ENCODE measurements around the gene MXD1. TPM values are rescaled to one million over a fixed set of nuclear protein-coding genes. Genes with fewer than 3 reads are reported as not detected.
A peak's percentile ranks its signal among the peaks of the same experiment; 100 is the strongest.
"Not testable (repeated sequence)": the region's sequence is repeated elsewhere in the genome, so short reads cannot be mapped to it uniquely, and the experiment has no call there.

Gene MXD1
- total RNA-seq, 2 donors from 2014 or later: 4.2 to 8.0 TPM

DNA sequence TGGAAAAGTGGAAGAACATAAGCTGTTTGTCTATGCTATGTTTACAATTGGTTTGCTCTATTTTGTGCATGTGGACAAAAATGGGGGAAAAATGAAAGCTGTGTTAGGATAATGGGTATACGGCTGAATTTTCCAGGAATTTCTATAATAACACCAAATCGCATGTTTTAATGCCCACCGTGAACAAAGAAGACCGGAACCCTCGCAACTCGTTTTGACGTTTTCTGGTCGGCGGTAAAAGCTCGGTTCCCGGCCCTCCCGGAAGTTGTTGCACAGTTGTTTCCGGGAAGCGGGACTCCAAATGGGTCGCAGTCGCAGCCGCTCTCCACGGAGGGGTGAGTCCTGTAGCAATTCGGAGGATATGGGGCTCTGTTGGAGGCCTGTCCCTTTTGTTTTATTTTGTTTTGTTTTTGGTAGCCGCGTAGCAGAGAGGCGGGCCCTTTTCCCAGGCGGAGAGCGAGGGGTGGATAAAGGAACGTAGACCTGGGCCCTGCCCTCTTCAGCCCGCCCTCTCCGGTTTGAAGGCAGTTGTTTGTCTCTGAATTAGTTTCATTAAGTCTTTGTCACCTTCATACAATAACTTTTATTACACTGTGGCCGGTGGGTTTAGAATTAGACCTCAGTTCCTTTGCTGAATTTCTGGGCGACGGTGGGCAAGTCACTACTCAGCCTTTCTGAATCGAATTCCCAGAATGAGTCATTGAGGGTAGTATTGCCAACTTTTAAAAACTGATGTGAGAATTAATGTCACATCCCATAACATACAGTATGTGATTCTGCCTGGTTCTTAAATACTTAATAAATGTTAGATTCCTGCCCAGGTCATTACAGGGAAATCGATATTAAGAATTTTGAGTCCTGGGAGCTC, 21.0 kb upstream of the MXD1 start, which contains the start of gene SNRNP27:
SNRNP27 (plus strand) TSS at position 273 of the 868 bp plus-strand sequence; CDS start at position 302, 29 bp downstream.
- Histone ChIP-seq H3K9me3 (no peaks in the 10 kb centered on the region), H3K36me3 (no peaks in the 10 kb centered on the region), H3K27ac (peak within 1 kb of the TSS; percentile 82 to 84), H3K27me3 (replicated peaks; ENCODE audit: insufficient read depth) (no peaks in the 10 kb centered on the region), H3K4me3 (peak within 1 kb of the TSS; percentile 54 to 61), H3K4me1 (replicated peaks) (no peaks in the 10 kb centered on the region)
- intact Hi-C loops (cut with DNase I): no loop called here
- TF ChIP-seq POLR2A (IDR thresholded peaks at IDR 0.05) (peak; percentile 20), POLR2AphosphoS5 (IDR thresholded peaks at IDR 0.05) (peak; percentile 85)
- TF ChIP-seq, protein P1, sequence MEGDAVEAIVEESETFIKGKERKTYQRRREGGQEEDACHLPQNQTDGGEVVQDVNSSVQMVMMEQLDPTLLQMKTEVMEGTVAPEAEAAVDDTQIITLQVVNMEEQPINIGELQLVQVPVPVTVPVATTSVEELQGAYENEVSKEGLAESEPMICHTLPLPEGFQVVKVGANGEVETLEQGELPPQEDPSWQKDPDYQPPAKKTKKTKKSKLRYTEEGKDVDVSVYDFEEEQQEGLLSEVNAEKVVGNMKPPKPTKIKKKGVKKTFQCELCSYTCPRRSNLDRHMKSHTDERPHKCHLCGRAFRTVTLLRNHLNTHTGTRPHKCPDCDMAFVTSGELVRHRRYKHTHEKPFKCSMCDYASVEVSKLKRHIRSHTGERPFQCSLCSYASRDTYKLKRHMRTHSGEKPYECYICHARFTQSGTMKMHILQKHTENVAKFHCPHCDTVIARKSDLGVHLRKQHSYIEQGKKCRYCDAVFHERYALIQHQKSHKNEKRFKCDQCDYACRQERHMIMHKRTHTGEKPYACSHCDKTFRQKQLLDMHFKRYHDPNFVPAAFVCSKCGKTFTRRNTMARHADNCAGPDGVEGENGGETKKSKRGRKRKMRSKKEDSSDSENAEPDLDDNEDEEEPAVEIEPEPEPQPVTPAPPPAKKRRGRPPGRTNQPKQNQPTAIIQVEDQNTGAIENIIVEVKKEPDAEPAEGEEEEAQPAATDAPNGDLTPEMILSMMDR (IDR thresholded peaks at IDR 0.05): no peak
- peak; percentile 65 for DNase-seq (ENCODE audit: low spot score)
- under 1% methylated on average over 32 of the region's 32 CpGs for WGBS

DNA sequence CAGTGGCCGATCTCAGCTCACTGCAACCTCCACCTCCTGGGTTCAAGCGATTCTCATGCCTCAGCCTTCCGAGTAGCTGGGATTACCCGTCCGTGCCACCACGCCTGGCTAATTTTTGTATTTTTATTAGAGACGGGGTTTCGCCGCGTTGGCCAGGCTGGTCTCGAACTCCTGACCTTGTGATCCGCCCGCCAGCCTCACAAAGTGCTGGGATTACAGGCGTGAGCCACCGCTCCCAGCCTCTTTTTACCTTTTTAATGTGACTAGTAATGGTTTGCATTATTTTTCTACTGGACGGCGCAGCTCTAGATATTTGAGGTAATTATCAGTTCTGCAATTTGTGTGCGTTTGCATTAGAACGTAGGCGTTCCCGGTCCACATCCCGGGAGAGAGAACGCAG, 20.2 kb upstream of the MXD1 start:
- Histone ChIP-seq H3K27ac (peak overlapping the region; percentile 82 to 84), H3K4me3 (peak overlapping the region; percentile 54 to 61)
- H3K36me3 ChIP-seq; H3K4me1 ChIP-seq (replicated peaks); H3K9me3 ChIP-seq; intact Hi-C loops (cut with DNase I); DNase-seq (ENCODE audit: low spot score); H3K27me3 ChIP-seq (replicated peaks; ENCODE audit: insufficient read depth): not testable (repeated sequence)
- 20% methylated on average over 23 of the region's 23 CpGs for WGBS

DNA sequence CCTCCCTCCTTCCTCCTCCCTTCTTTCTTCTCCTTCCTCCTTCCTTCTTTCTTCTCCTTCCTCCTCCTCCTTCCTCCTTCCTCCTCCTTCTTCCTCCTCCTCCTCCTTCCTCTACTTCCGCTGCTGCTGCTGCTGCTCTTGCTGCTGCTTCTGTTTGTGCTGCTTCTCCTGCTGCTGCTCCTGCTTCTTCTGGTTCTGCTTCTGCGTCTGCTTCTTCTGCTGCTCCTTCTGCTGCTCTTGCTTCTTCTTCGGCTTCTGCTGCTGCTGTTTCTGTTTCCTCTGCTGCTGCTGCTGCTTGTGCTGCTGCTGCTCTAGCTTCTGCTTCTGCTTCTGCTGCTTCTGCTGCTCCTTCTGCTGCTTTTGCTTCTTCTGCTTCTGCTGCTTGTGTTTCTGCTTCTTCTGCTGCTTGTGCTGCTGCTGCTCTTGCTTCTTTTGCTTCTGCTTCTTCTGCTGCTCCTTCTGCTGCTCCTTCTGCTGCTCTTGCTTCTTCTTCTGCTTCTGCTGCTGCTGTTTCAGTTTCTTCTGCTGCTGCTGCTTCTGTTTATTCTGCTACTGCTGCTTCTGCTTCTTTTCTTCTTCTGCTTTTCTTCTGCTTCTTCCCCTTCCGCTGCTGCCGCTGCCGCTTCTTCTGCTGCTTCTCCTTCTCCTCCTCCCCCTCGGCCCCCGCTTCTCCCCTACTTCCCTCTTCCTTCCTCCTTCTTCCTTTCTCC, 12.5 kb upstream of the MXD1 start:
- WGBS: 74% methylated on average over 8 of the region's 8 CpGs
- TF ChIP-seq POLR2AphosphoS5 (IDR thresholded peaks at IDR 0.05) (no peak), POLR2A (IDR thresholded peaks at IDR 0.05) (no peak)
- TF ChIP-seq, protein P1 (IDR thresholded peaks at IDR 0.05): no peak
- Histone ChIP-seq H3K27me3 (replicated peaks; ENCODE audit: insufficient read depth) (no peaks in the 10 kb centered on the region), H3K36me3 (no peaks in the 10 kb centered on the region), H3K4me3 (no peak overlapping the region), H3K27ac (no peak overlapping the region), H3K4me1 (replicated peaks) (no peaks in the 10 kb centered on the region), H3K9me3 (no peaks in the 10 kb centered on the region)
- DNase-seq (ENCODE audit: low spot score): no peak
- intact Hi-C loops (cut with DNase I): no loop called here

DNA sequence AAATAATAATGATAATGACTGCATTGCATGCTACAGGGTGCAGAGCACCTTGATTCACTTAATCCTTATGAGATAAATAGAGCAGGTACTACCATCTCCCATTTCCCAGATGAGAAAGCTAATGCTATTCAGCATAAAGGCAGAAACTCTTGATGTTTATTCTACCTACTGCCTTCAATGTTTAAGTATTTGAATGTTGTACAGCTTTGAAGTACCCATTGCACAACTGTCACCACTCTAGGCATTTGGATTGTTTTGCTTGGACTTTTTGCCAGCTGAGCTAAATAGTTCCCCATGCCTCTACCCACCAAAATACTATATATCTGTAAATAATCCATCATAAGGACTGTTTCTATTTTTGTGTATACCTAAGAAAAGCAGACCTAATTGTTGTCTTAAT, 7.7 kb upstream of the MXD1 start:
- Histone ChIP-seq H3K27me3 (replicated peaks; ENCODE audit: insufficient read depth) (no peaks in the 10 kb centered on the region), H3K4me1 (replicated peaks) (no peaks in the 10 kb centered on the region), H3K4me3 (no peak overlapping the region), H3K36me3 (peaks cover 3 to 7% of the 10 kb centered on the region in 2 donors), H3K9me3 (no peaks in the 10 kb centered on the region), H3K27ac (no peak overlapping the region)
- TF ChIP-seq POLR2A (IDR thresholded peaks at IDR 0.05): no peak
- TF ChIP-seq, protein P1 (IDR thresholded peaks at IDR 0.05): no peak
- no peak for TF ChIP-seq POLR2AphosphoS5 (IDR thresholded peaks at IDR 0.05)
- intact Hi-C loops (cut with DNase I): no loop called here
- no peak for DNase-seq (ENCODE audit: low spot score)

DNA sequence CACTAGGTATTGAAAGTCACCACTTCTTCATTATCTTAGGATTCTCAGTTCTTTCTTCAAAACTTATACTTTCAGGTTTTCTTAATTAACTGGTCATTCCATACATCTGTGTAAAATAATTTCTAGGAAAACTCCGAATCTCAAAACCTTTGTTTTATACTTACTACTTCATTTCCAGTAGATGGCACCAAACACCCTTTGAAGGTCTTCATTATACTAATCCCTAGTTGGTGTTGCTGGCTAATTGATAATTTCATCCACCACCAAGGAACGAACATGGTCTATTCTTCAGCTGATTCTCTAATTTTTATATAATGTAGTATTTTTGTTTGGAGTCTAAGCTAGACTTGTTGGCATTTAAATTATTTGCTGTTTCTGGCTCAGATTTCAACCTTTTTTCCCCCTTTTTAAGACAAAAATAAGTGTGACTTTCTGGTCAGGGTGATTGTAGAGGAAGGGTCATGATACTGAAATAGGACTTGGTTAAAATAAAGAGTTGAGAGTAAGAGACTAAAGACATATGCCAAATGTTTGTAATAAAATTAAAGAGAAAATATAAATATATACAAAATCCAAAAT, 2.8 kb upstream of the MXD1 start:
- DNase-seq (ENCODE audit: low spot score): peak; percentile 29
- Histone ChIP-seq H3K9me3 (no peaks in the 10 kb centered on the region), H3K4me3 (no peak overlapping the region), H3K4me1 (replicated peaks) (no peaks in the 10 kb centered on the region), H3K27ac (peak overlapping the region; percentile 99 to 100), H3K27me3 (replicated peaks; ENCODE audit: insufficient read depth) (no peaks in the 10 kb centered on the region), H3K36me3 (peaks cover 3 to 7% of the 10 kb centered on the region in 2 donors)
- TF ChIP-seq POLR2A (IDR thresholded peaks at IDR 0.05) (no peak), POLR2AphosphoS5 (IDR thresholded peaks at IDR 0.05) (peak; percentile 68)
- TF ChIP-seq, protein P1 (IDR thresholded peaks at IDR 0.05): peak; percentile 55 to 91 (median 72)
- intact Hi-C loops (cut with DNase I): loop anchor here (5.0 kb wide), 2 partner anchors 160 to 280 kb away; partner anchors contain the start of gene C2orf42
- 3% methylated on average over 2 of the region's 2 CpGs for WGBS

All from prostate gland (tissue), 2 donors.